Testis (tissue), 3 donors: ENCODE results near the gene KLHL40. TPM values are rescaled to one million over a fixed set of nuclear protein-coding genes. Genes with fewer than 3 reads are reported as not detected.

Source experiments
- DNase-seq: peaks from one replicate; pipeline ENCODE4 v3.0.0-alpha.2; 2019
- H3K27ac ChIP-seq, 2 donors: fragments of 200-600 bp; sonication (generic); one replicate each; pipeline ENCODE4 v1.5.1; 2019
- H3K27me3 ChIP-seq: fragments of 200-600 bp; sonication (generic); one replicate; pipeline ENCODE4 v1.5.1; 2019
- H3K36me3 ChIP-seq: fragments of 200-600 bp; sonication (generic); one replicate; pipeline ENCODE4 v1.5.1; 2017; ENCODE audit warnings: low read depth; ENCODE audit errors: missing control alignments
- H3K4me1 ChIP-seq: fragments of 200-600 bp; sonication (generic); one replicate; pipeline ENCODE4 v1.5.1; 2019
- H3K4me3 ChIP-seq, 2 donors: fragments of 200-600 bp; sonication (generic); one replicate each; pipeline ENCODE4 v1.5.1; 2017 to 2019
- H3K9me3 ChIP-seq: fragments of 200-600 bp; sonication (generic); one replicate; pipeline ENCODE4 v1.5.1; 2017
- POLR2A ChIP-seq: fragments of 450-650 bp; IDR thresholded peaks from one replicate; pipeline ENCODE4 v1.6.1; 2017; ENCODE audit warnings: antibody characterized with exemption, mild to moderate bottlenecking, moderate library complexity
- WGBS, 2 donors: methylation state at CpG; one replicate each; pipeline ENCODE4 v1.1.5; 2018; 5-methylcytosine and 5-hydroxymethylcytosine counted together
- intact Hi-C: fragments of 100-400 bp; cut with DNase I; formaldehyde crosslinking; loops from one replicate; pipeline ENCODE4 v1.15.1; 2023; ENCODE audit warnings: low total_unique reads
- polyA plus RNA-seq: library from polyadenylated mRNA; stranded (reverse); fragments of 350-450 nt; fragmentation: Illumina TruSeq; extraction: RNeasy Lipid Tissue Mini Kit (QIAGEN cat#74804); gene quantifications from one replicate; pipeline ENCODE4 v1.2.3, GENCODE V29; 2014; ENCODE audit warnings: low read depth, low replicate concordance; ENCODE audit not compliant: insufficient read depth
- total RNA-seq, 2 donors: library from RNA; depleted of rRNA; stranded (reverse); fragments of >200 nt; gene quantifications; one replicate each; pipeline ENCODE4 v1.2.3, GENCODE V29; 2016
- TF ChIP-seq, protein P1 (sequence below), 3 experiments: fragments of 450-650 bp in 2 of 3; fragments of 200-600 bp in 1 of 3; sonication (generic) in 1 of 3; IDR thresholded peaks; one replicate each; pipeline ENCODE4 v1.5.1; 2016 to 2019; ENCODE audit warnings: antibody characterized with exemption in 3 of 3, mild to moderate bottlenecking in 2 of 3, moderate library complexity in 1 of 3

The KLHL40 gene
- total and polyA plus RNA-seq, 3 donors from 2014 or later, result 0.62 to 3.2 (median 3.1) TPM

- TF ChIP-seq, protein P1, sequence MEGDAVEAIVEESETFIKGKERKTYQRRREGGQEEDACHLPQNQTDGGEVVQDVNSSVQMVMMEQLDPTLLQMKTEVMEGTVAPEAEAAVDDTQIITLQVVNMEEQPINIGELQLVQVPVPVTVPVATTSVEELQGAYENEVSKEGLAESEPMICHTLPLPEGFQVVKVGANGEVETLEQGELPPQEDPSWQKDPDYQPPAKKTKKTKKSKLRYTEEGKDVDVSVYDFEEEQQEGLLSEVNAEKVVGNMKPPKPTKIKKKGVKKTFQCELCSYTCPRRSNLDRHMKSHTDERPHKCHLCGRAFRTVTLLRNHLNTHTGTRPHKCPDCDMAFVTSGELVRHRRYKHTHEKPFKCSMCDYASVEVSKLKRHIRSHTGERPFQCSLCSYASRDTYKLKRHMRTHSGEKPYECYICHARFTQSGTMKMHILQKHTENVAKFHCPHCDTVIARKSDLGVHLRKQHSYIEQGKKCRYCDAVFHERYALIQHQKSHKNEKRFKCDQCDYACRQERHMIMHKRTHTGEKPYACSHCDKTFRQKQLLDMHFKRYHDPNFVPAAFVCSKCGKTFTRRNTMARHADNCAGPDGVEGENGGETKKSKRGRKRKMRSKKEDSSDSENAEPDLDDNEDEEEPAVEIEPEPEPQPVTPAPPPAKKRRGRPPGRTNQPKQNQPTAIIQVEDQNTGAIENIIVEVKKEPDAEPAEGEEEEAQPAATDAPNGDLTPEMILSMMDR (IDR thresholded peaks at IDR 0.05), result no peak
- TF ChIP-seq POLR2A, result no peak
- no peak for DNase-seq
- no peak overlapping the region for H3K27ac ChIP-seq
- no peak overlapping the region for H3K4me3 ChIP-seq
- H3K36me3 ChIP-seq, result no peaks in the 10 kb centered on the region
- no peaks in the 10 kb centered on the region for H3K4me1 ChIP-seq
- H3K27me3 ChIP-seq, result no peaks in the 10 kb centered on the region
- intact Hi-C loops, result no loop called here
- no peaks in the 10 kb centered on the region for H3K9me3 ChIP-seq
These were observed 12.3 kb upstream of the KLHL40 start for GRCh38 chr3:42673082-42673481.

- DNase-seq, result no peak
- Histone ChIP-seq H3K4me3 (no peak overlapping the region), H3K27ac (no peak overlapping the region), H3K27me3 (no peaks in the 10 kb centered on the region), H3K9me3 (no peaks in the 10 kb centered on the region), H3K4me1 (no peaks in the 10 kb centered on the region), H3K36me3 (no peaks in the 10 kb centered on the region)
- intact Hi-C loops, result no loop called here
- TF ChIP-seq POLR2A, result no peak
- TF ChIP-seq, protein P1 (IDR thresholded peaks at IDR 0.05), result no peak
- 72 to 76% methylated on average over 3 of the region's 3 CpGs for WGBS, 2 donors
These were observed 11.2 kb upstream of the KLHL40 start for GRCh38 chr3:42674146-42674545.

- DNase-seq, result no peak
- no peak overlapping the region for H3K27ac ChIP-seq
- no peaks in the 10 kb centered on the region for H3K36me3 ChIP-seq
- H3K9me3 ChIP-seq, result no peaks in the 10 kb centered on the region
- intact Hi-C loops, result no loop called here
- no peaks in the 10 kb centered on the region for H3K4me1 ChIP-seq
- WGBS, 2 donors, result 85 to 89% methylated on average over 2 of the region's 2 CpGs
- H3K27me3 ChIP-seq, result no peaks in the 10 kb centered on the region
- H3K4me3 ChIP-seq, result no peak overlapping the region
- TF ChIP-seq, protein P1 (IDR thresholded peaks at IDR 0.05), result no peak
- TF ChIP-seq POLR2A, result no peak
These were observed 9.4 kb upstream of the KLHL40 start for GRCh38 chr3:42675909-42676308.

DNA sequence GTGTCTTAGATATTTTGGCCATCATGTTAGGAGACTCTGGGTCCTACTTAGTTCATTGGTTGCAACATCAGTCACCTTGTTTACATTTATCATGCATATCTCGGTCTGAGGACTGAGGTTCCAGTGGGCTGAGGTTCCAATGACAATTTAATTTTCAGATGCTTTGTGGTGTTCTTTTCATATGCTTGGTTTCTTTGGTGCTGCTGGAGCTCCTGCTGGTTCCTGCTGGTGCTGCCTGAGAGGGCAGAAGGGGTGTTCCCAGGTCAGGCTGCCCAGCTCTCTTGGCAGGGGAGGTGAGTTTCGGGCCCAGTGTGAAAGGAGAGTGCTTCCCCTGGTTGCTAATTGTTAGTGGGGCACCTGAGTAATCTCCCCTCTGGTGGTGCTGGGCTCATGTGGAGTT, 6.9 kb upstream of the KLHL40 start:
- 75 to 93% methylated on average over 2 of the region's 2 CpGs for WGBS, 2 donors
- no peaks in the 10 kb centered on the region for H3K36me3 ChIP-seq
- intact Hi-C loops, result no loop called here
- TF ChIP-seq, protein P1 (IDR thresholded peaks at IDR 0.05), result no peak
- no peak for TF ChIP-seq POLR2A
- no peak for DNase-seq
- H3K9me3 ChIP-seq, result no peaks in the 10 kb centered on the region
- H3K4me3 ChIP-seq, result no peak overlapping the region
- no peaks in the 10 kb centered on the region for H3K4me1 ChIP-seq
- no peak overlapping the region for H3K27ac ChIP-seq
- H3K27me3 ChIP-seq, result no peaks in the 10 kb centered on the region

- H3K4me3 ChIP-seq, result no peak overlapping the region
- no peaks in the 10 kb centered on the region for H3K9me3 ChIP-seq
- no peak for DNase-seq
- intact Hi-C loops, result no loop called here
- H3K27me3 ChIP-seq, result no peaks in the 10 kb centered on the region
- no peaks in the 10 kb centered on the region for H3K36me3 ChIP-seq
- TF ChIP-seq POLR2A, result no peak
- TF ChIP-seq, protein P1 (IDR thresholded peaks at IDR 0.05), result no peak
- no peak overlapping the region for H3K27ac ChIP-seq
- H3K4me1 ChIP-seq, result no peaks in the 10 kb centered on the region
- 96 to 97% methylated on average over 1 of the region's 1 CpG for WGBS, 2 donors
These were observed 5.1 kb upstream of the KLHL40 start for GRCh38 chr3:42680271-42680670.
